NCI-H82 treated with DMSO at 0.1 percent for 48 hours (cell line): ENCODE measurements around the gene DUXB.

Experiments
- DNase-seq: peaks from one replicate; lab custom pipeline; 2025; ENCODE audit not compliant: unreplicated experiment; lab: John Stamatoyannopoulos, UW

The DUXB gene

DNA sequence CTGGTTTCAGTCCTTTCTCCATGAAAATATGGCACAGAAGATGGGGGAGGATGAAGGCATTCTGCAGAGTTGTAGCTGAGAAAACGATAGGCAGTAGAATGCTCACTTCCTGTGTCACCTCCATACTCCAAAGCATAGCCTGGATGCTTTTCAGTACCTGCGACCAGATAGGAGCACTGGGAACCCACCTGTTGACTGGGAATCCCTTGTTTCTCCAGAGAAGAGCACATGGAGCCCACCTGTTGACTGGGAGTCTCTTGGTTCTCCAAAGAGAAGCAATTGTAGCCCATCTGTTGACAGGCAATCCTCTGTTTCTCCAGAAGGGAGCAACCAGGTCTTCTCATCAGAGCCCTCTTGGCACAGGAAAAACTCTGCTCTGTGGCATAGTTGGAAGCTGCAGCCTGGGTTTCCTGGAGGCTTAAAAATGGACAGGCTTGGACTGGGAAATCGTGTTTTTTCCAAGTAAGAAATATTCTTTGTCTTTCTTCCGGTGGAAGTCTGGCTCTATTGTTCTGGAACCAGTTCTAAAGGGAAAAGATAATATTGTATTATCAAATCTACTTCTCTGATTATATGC lies 40.4 kb downstream of the DUXB start:
- DNase-seq = no peak

DNA sequence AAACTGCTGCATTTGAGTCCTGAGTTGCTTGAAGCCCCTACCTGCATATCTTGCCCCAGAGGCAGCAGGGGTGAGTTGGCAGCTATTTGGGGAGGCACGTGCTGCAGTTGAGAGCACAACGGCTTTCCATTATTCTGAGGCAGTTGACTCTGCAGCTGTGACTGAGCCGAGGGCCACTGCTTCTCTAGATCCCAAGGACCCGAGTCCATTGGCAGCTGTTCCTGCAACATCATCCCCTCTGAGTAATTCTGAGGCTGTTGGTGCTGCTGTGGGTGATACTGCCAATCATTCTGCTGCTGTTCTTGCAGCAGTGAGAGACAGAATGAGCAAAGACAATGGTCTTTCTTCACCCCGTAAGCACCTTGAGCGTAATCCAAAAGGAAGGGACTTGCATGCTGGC lies 40.9 kb downstream of the DUXB start:
- no peak for DNase-seq

DNA sequence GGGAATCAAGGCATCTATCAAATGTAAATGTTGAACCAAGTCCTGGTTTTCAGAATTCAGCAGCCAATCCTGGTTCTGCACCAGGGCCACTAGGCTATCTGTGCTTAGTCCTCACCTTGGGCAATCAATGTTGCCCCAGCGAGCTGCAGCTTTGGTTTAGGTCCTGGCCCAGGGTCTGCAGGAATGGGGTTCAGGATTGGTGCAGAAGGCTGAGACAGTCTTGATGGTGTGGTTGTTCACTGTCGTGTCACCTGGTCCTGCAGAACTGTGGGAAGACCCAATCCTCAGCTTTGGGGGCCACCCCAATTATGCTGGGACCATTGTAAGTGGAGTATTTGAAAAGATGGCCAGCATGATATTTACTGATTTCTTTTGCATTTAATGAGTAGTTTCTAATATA lies 43.1 kb downstream of the DUXB start:
- DNase-seq = no peak

DNA sequence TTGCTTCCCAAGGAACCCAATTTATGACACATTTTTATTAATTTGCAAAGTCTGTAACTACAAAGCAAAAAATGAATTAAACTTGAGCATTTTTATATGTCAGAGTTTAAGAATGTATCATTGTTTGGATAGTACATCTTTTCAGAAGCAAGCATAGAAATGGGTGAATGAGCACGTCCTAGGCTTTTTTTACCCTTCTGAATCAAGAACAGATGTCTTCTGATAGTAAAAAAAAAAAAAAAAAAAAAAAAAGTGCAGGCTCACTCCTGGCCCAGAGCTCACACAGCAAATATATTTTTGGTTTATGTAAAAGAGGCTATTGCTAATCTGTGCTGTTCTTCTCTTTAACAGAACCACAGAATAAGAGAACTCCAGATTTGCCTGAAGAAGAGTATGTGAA lies 47.3 kb downstream of the DUXB start:
- DNase-seq = no peak

DNA sequence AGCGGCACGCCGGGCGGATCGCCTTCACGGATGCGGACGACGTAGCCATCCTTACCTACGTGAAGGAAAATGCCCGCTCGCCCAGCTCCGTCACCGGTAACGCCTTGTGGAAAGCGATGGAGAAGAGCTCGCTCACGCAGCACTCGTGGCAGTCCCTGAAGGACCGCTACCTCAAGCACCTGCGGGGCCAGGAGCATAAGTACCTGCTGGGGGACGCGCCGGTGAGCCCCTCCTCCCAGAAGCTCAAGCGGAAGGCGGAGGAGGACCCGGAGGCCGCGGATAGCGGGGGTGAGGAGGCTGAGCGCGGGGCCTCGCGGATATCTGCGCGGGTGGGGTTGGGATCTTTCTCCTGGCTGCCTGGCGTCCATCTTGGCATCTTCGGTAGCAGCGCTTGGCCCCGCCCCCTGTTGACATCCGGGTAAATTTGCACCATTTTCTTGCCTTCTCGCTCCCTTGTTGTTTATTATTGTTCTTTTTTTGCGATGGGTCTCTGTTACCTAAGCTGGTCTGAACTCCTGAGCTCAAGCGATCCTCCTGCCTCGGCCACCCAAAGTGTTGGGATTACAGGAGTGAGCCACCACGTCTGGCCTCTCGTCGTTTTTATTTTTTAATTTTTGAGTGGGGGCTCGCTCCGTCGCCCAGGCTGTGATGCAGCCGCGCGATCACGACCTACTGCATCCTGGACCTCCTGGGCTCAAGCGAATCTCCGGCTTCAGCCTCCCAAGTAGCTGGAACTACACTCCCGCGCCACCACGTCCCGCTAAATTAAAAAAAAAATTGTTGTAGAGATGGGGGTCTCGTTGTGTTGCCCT lies 52.8 kb downstream of the DUXB start:
- DNase-seq = peak; percentile 33

DNA sequence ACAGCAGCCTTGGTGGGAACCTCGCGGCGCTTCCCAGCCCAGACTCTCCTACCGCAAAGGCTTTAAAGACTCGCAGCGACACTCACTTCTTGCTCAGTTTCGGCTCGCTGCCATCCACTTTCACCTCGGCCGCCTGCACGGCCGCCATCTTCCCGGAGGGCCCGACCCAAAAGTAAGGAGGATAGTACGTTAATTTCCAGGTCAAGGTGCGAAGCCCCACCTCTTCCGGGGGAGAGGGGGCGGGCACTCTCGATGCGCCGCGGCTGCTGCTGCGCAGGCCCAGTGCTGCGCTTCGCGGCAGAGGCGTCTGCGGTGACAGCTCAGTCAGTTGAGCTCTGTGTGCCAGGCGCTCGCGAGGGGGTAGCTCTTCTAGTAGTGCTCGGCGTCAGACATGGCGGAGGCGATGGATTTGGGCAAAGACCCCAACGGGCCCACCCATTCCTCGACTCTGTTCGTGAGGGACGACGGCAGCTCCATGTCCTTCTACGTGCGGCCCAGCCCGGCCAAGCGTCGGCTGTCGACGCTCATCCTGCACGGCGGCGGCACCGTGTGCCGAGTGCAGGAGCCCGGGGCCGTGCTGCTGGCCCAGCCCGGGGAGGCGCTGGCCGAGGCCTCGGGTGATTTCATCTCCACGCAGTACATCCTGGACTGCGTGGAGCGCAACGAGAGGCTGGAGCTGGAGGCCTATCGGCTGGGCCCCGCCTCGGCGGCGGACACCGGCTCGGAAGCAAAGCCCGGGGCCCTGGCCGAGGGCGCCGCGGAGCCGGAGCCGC lies 53.6 kb downstream of the DUXB start, which contains the start of the genes KARS1 and TERF2IP:
Gene KARS1 (minus strand): TSS at position 174 of the 773 bp plus-strand sequence. CDS start 26 bp downstream, at position 148.
Gene TERF2IP (plus strand): TSS at position 282 of the 773 bp plus-strand sequence. CDS start 110 bp downstream, at position 392.
- peak; percentile 69 for DNase-seq

DNA sequence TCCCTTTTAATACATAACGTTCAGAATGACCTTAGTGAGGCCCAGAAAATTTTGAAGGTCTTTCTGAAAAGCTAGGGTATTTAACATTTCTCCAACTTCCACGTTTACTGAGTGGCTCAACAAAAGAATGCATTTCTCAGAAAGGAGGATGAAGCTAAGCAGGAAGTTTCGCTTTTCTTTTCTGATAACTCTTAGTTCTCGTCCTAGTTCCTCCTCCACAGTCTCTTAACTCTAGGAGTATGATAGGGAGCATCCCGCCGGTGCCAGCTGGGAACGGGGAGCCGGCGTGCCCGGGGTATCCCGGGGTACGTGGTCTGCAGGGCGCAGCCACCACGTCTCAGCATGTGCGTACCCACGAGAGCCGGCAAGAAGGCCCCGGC lies 54.2 kb downstream of the DUXB start:
- no peak for DNase-seq

DNA sequence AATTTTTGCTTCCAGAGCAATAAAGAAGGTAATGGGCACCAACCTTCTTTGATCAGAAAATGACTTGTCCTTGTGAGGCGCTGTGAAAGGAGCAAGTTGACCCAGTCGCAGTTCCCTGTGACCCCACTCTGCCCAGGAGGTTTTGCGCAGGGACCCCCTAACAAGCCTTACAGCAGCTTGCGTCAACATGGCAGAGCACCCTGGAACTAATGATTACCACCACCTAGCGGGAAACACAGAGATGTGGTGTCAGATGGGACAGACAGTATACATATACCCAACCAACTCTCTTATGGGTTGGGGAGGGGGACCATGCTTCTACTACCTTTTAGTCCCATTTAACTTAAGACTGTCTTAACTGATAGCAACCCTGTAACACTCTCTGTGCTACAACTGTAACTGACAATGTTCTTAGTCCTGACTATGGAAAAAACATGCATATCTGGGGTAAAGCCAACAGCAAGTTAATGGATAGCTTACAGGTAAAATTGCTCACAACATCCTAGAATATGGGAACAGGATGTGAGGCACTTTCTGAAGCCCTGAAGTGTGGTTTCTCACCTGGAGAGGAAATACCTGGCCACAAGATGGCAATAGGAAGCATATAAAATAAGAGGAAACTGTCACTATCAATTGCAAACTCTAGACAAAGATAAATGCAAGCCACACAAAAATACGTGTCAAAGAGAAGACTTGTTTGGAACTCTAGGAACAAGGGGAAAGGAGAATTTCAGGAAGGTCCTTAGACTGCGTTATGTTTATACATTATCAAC lies 56.8 kb downstream of the DUXB start:
- DNase-seq = peak; percentile 52
